Kidney epithelial cell (primary cell): ENCODE results near the gene GRIN1. TPM values are rescaled to one million over a fixed set of nuclear protein-coding genes. Genes with fewer than 3 reads are reported as not detected.

ENCODE experiments used
- DNase-seq: peaks from one replicate; pipeline ENCODE4 v3.0.0-alpha.2; 2010; ENCODE audit warnings: low read depth
- H3K27me3 ChIP-seq: 2 replicates; pipeline ENCODE4 v1.6.0; 2011; ENCODE audit warnings: low read length; ENCODE audit not compliant: control insufficient read depth, insufficient read depth
- H3K36me3 ChIP-seq: 2 replicates; pipeline ENCODE4 v1.5.1; 2011; ENCODE audit warnings: low read length; ENCODE audit not compliant: control insufficient read depth, insufficient read depth
- H3K4me3 ChIP-seq: 2 replicates; pipeline ENCODE4 v1.5.1; 2011; ENCODE audit warnings: low read depth, mild to moderate bottlenecking, control low read depth, low read length
- CTCF ChIP-seq: IDR thresholded peaks from 2 replicates; pipeline ENCODE4 v1.5.1; 2011; ENCODE audit warnings: mild to moderate bottlenecking, moderate library complexity, low read length, control low read depth, inconsistent platforms; ENCODE audit not compliant: insufficient read depth, poor library complexity, severe bottlenecking
- total RNA-seq: library from RNA; depleted of rRNA; stranded (reverse); fragments of >200 nt; gene quantifications from 2 replicates; pipeline ENCODE4 v1.2.3, GENCODE V29; 2015

GRIN1 gene
- total RNA-seq, 1 donor from 2014 or later, result 0.04 TPM

- DNase-seq, result no peak
- Histone ChIP-seq H3K36me3 (no peaks in the 10 kb centered on the region), H3K4me3 (peak overlapping the region; percentile 44), H3K27me3 (no peaks in the 10 kb centered on the region)
- TF ChIP-seq CTCF, result no peak
Observed at GRCh38 chr9:137199411-137200121, 60.6 kb downstream of the GRIN1 start.

GRCh38 chr9:137200311-137201204 is 61.6 kb downstream of the GRIN1 start, which contains the start of gene TPRN:
TPRN (minus strand) TSS chr9:137200741; CDS start chr9:137200711, 30 bp downstream.
- Histone ChIP-seq H3K27me3 (no peaks in the 10 kb centered on the region), H3K36me3 (no peaks in the 10 kb centered on the region), H3K4me3 (peak within 1 kb of the TSS; percentile 79)
- DNase-seq, result peak; percentile 93
- TF ChIP-seq CTCF, result no peak

GRCh38 chr9:137201205-137201868 is 62.4 kb downstream of the GRIN1 start:
- Histone ChIP-seq H3K36me3 (no peaks in the 10 kb centered on the region), H3K4me3 (peak overlapping the region; percentile 79), H3K27me3 (no peaks in the 10 kb centered on the region)
- TF ChIP-seq CTCF, result no peak
- no peak for DNase-seq

GRCh38 chr9:137202966-137203365 is 64.0 kb downstream of the GRIN1 start:
- no peak for TF ChIP-seq CTCF
- no peak for DNase-seq
- no peak overlapping the region for H3K4me3 ChIP-seq
- H3K27me3 ChIP-seq, result no peaks in the 10 kb centered on the region
- no peaks in the 10 kb centered on the region for H3K36me3 ChIP-seq

- Histone ChIP-seq H3K27me3 (no peaks in the 10 kb centered on the region), H3K36me3 (no peaks in the 10 kb centered on the region), H3K4me3 (peak overlapping the region; percentile 98)
- DNase-seq, result no peak
- TF ChIP-seq CTCF, result no peak
Observed at GRCh38 chr9:137204731-137205125, 65.8 kb downstream of the GRIN1 start.
